K562 (cell line): Measurements from ENCODE around the gene NKAPL. TPM values are rescaled to one million over a fixed set of nuclear protein-coding genes. Genes with fewer than 3 reads are reported as not detected.

Source experiments
- ATAC-seq: fragments of 200-7000 bp; cut with Tn5 transposase; 3 replicates; pipeline ENCODE4 v1.9.1; 2020; ENCODE audit warnings: moderate library complexity
- BruUV-seq: library from RNA; stranded (reverse); fragments of 400-500 nt; replicated peaks from 2 replicates; lab custom pipeline; 2021; lab: Mats Ljungman, UMichigan
- CTCF ChIA-PET: fragments of 300-600 bp; formaldehyde crosslinking; extraction: SDS; loops from one replicate; lab custom pipeline; 2021; ENCODE audit warnings: low intra/inter-chr PET ratio; lab: Yijun Ruan, JAX
- POLR2A ChIA-PET: fragments of 300-600, 350-650 bp; sonication (Branson Sonifier 250); formaldehyde crosslinking; extraction: SDS; loops from one replicate; lab custom pipeline; 2021; ENCODE audit warnings: antibody characterized with exemption, inconsistent platforms; lab: Yijun Ruan, JAX
- DNase-seq, 4 experiments: peaks; one replicate each; pipeline versions ENCODE4 v3.0.0 to v3.0.0-alpha.2; 2011 to 2018; ENCODE audit warnings: low spot score in 3 of 4, mixed read lengths in 3 of 4; ENCODE audit errors: extremely low read depth in 1 of 4
- FAIRE-seq: peaks from 2 replicates; lab custom pipeline; 2011; peaks lifted over from hg19 to GRCh38; lab: Jason Lieb, UNC
- H2AFZ ChIP-seq: 2 replicates; pipeline ENCODE4 v1.6.0; 2011; ENCODE audit warnings: low read depth, low read length, control low read depth, inconsistent platforms
- H3K27ac ChIP-seq: fragments of 200-600 bp; 3 replicates; pipeline ENCODE4 v1.8.0; 2011; ENCODE audit warnings: low read depth, mild to moderate bottlenecking, control low read depth, inconsistent platforms, low read length, moderate library complexity, mixed read lengths; ENCODE audit errors: extremely low read depth
- H3K27me3 ChIP-seq, 2 experiments: fragments of 300-600 bp in 1 of 2; 2 replicates in 1 of 2; 3 replicates in 1 of 2; pipeline versions ENCODE4 v1.6.0 to v1.8.0; 2011; ENCODE audit warnings: inconsistent platforms in 2 of 2, low read length in 2 of 2, mild to moderate bottlenecking in 1 of 2, mixed read lengths in 1 of 2, moderate library complexity in 1 of 2; ENCODE audit not compliant: control insufficient read depth in 2 of 2, insufficient read depth in 2 of 2
- H3K36me3 ChIP-seq: fragments of 300-600 bp; 3 replicates; pipeline ENCODE4 v1.8.0; 2011; ENCODE audit warnings: mild to moderate bottlenecking, low read length, inconsistent platforms; ENCODE audit not compliant: control insufficient read depth, insufficient read depth
- H3K4me1 ChIP-seq, 2 experiments: fragments of 200-600 bp in 1 of 2; replicated peaks in 1 of 2; 2 replicates in 1 of 2; 3 replicates in 1 of 2; pipeline versions ENCODE4 v1.5.1 to v1.8.0; 2011; ENCODE audit warnings: inconsistent platforms in 2 of 2, low read length in 2 of 2, mild to moderate bottlenecking in 1 of 2, mixed read lengths in 1 of 2, moderate library complexity in 1 of 2; ENCODE audit not compliant: control insufficient read depth in 2 of 2, insufficient read depth in 2 of 2
- H3K4me2 ChIP-seq: 2 replicates; pipeline ENCODE4 v1.6.1; 2011; ENCODE audit warnings: low read length, control low read depth, inconsistent platforms, mixed read lengths; ENCODE audit not compliant: insufficient read depth
- H3K4me3 ChIP-seq: fragments of 200-600 bp; sonication (generic), shearing (Covaris generic); 2 replicates; pipeline ENCODE4 v1.5.1; 2016; ENCODE audit warnings: control low read depth, inconsistent platforms
- H3K79me2 ChIP-seq: fragments of 200-600 bp; 3 replicates; pipeline ENCODE4 v1.8.0; 2011; ENCODE audit warnings: low read length, inconsistent platforms; ENCODE audit not compliant: control insufficient read depth, insufficient read depth
- H3K9ac ChIP-seq, 2 experiments: 2 replicates each; pipeline versions ENCODE4 v1.6.0 to v1.6.1; 2011; ENCODE audit warnings: low read depth in 2 of 2, low read length in 2 of 2, control low read depth in 1 of 2, inconsistent platforms in 1 of 2, mild to moderate bottlenecking in 1 of 2, mixed read lengths in 1 of 2; ENCODE audit not compliant: insufficient read depth in 1 of 2
- H3K9me1 ChIP-seq: one replicate; pipeline ENCODE4 v1.6.0; 2011; ENCODE audit warnings: inconsistent platforms, mild to moderate bottlenecking, low read length, moderate library complexity; ENCODE audit not compliant: control insufficient read depth, insufficient read depth
- H3K9me3 ChIP-seq: replicated peaks from 2 replicates; pipeline ENCODE4 v1.5.1; 2011; ENCODE audit warnings: low read depth, low read length, inconsistent platforms; ENCODE audit not compliant: control insufficient read depth, insufficient read depth
- H4K20me1 ChIP-seq: replicated peaks from 2 replicates; pipeline ENCODE4 v1.6.1; 2011; ENCODE audit warnings: low read length, inconsistent platforms, mixed read lengths; ENCODE audit not compliant: control insufficient read depth, insufficient read depth
- EGR1 ChIP-seq: fragments of 450-650 bp; conservative IDR thresholded peaks from 2 replicates; pipeline ENCODE4 v1.6.1; 2017; ENCODE audit warnings: mild to moderate bottlenecking
- ERF ChIP-seq: fragments of 450-650 bp; formaldehyde crosslinking; IDR thresholded peaks from 2 replicates; pipeline ENCODE4 v1.4.0; 2020; ENCODE audit warnings: mild to moderate bottlenecking, mixed read lengths
- HDAC1 ChIP-seq, 2 experiments: fragments of 450-650 bp; IDR thresholded peaks; 2 replicates each; pipeline ENCODE4 v1.6.1; 2016 to 2017; ENCODE audit warnings: inconsistent platforms in 1 of 2, mild to moderate bottlenecking in 1 of 2, moderate library complexity in 1 of 2
- NFRKB ChIP-seq: fragments of 450-650 bp; IDR thresholded peaks from 2 replicates; pipeline ENCODE4 v1.6.1; 2016; ENCODE audit warnings: low read depth
- PHB2 ChIP-seq: fragments of 450-650 bp; IDR thresholded peaks from 2 replicates; pipeline ENCODE4 v1.6.1; 2017; ENCODE audit warnings: low read depth
- RFX7 ChIP-seq: fragments of 250-450 bp; sonication (Bioruptor Pico); IDR thresholded peaks from 2 replicates; pipeline ENCODE4 v1.5.1; 2021; ENCODE audit warnings: mild to moderate bottlenecking
- SIN3A ChIP-seq, 2 experiments: fragments of 150-350 bp in 1 of 2; IDR thresholded peaks; 2 replicates each; pipeline ENCODE4 v1.6.1; 2011 to 2016; ENCODE audit warnings: borderline replicate concordance in 2 of 2, low read depth in 2 of 2, low read length in 2 of 2, mild to moderate bottlenecking in 2 of 2, moderate library complexity in 2 of 2; ENCODE audit not compliant: control insufficient read depth in 1 of 2
- SMARCE1 ChIP-seq: fragments of 450-650 bp; IDR thresholded peaks from 2 replicates; pipeline ENCODE4 v1.7.1; 2016; ENCODE audit warnings: mild to moderate bottlenecking
- SREBF1 ChIP-seq: fragments of 150-350 bp; IDR thresholded peaks from 2 replicates; pipeline ENCODE4 v1.6.1; 2014; ENCODE audit warnings: antibody characterized with exemption, low read depth, low read length, borderline replicate concordance
- ZC3H11A ChIP-seq: IDR thresholded peaks from 2 replicates; pipeline ENCODE4 v1.6.1; 2012; ENCODE audit warnings: low read depth, low read length, improper control_type of control experiment
- ZMIZ1 ChIP-seq, 2 experiments: fragments of 150-350 bp in 1 of 2; IDR thresholded peaks; 2 replicates each; pipeline ENCODE4 v1.6.1; 2012 to 2016; ENCODE audit warnings: low read depth in 2 of 2, low read length in 2 of 2, mild to moderate bottlenecking in 1 of 2, moderate library complexity in 1 of 2
- ZNF121 ChIP-seq: sonication (generic); formaldehyde crosslinking; conservative IDR thresholded peaks from 2 replicates; pipeline ENCODE4 v1.8.0; 2022; ENCODE audit warnings: missing genetic modification reagents
- ZNF23 ChIP-seq: fragments of 250-450 bp; sonication (Bioruptor Pico); IDR thresholded peaks from 2 replicates; pipeline ENCODE4 v1.4.0; 2020; ENCODE audit warnings: mild to moderate bottlenecking
- ZNF263 ChIP-seq: sonication (generic); formaldehyde crosslinking; IDR thresholded peaks from 2 replicates; pipeline ENCODE4 v1.8.0; 2022; ENCODE audit warnings: mild to moderate bottlenecking, missing genetic modification reagents, borderline replicate concordance
- ZSCAN32 ChIP-seq: fragments of 450-650 bp; formaldehyde crosslinking; IDR thresholded peaks from 2 replicates; pipeline ENCODE4 v1.4.0; 2020; ENCODE audit warnings: mild to moderate bottlenecking, moderate library complexity
- WGBS: fragments of 100-300 bp; shearing (Covaris generic); methylation state at CpG from one replicate; pipeline ENCODE4 v1.1.6; 2016; ENCODE audit warnings: low coverage, mixed read lengths; ENCODE audit not compliant: insufficient coverage; ENCODE audit errors: missing lambda C conversion rate; 5-methylcytosine and 5-hydroxymethylcytosine counted together
- in situ Hi-C: fragments of 300-500 bp; cut with MboI; formaldehyde crosslinking; loops from 4 replicates; pipeline ENCODE4 v1.15.0; 2018; ENCODE audit warnings: inconsistent platforms, mixed read lengths
- intact Hi-C: fragments of 100-400 bp; cut with micrococcal nuclease; formaldehyde crosslinking; loops from 2 replicates; pipeline ENCODE4 v1.14.2; 2022
- polyA plus RNA-seq, 8 experiments: library from polyadenylated mRNA; depleted of rRNA in 4 of 8; stranded (reverse) in 5 of 8; unstranded in 3 of 8; fragments of >200 nt; fragmentation: Nextera tagmentation in 2 of 8; fragmentation: Illumina TruSeq in 1 of 8; extraction: Ambion mirVana in 2 of 8; extraction: Trizol in 1 of 8; gene quantifications; 2 replicates each; pipeline versions ENCODE4 v1.2.1 to v1.2.3, GENCODE V29; 2011 to 2014; ENCODE audit warnings: inconsistent platforms in 1 of 8, missing spikeins in 1 of 8
- total RNA-seq, 7 experiments: library from RNA; depleted of rRNA in 6 of 7; stranded (reverse); fragments of >200 nt in 6 of 7; fragmentation: Illumina TruSeq in 2 of 7; extraction: Trizol in 2 of 7; gene quantifications; 2 replicates each; pipeline versions ENCODE4 v1.2.1 to v1.2.3, GENCODE V29; 2011 to 2021; ENCODE audit warnings: low replicate concordance in 1 of 7

NKAPL gene
- total and polyA plus RNA-seq, 9 of the 15 experiments (the other 6 are each of a cell fraction or from before 2014, with no cell fraction given), result not detected

- BruUV-seq, result no TSS peak
- TF ChIP-seq SIN3A (IDR thresholded peaks at IDR 0.05; ENCODE audit: borderline replicate concordance in 2 of 2, control insufficient read depth in 1 of 2, low read depth in 2 of 2, low read length in 2 of 2), result no peak
- TF ChIP-seq ZNF263 (CRISPR knock-in tag), result no peak
- no peak for TF ChIP-seq SMARCE1
- TF ChIP-seq RFX7 (CRISPR knock-in tag), result no peak
- no peak for TF ChIP-seq ZMIZ1 (IDR thresholded peaks at IDR 0.05; ENCODE audit: low read depth in 2 of 2, low read length in 2 of 2)
- TF ChIP-seq PHB2, result no peak
- TF ChIP-seq ZNF23 (CRISPR knock-in tag), result no peak
- TF ChIP-seq SREBF1, result no peak
- TF ChIP-seq ZC3H11A, result no peak
- TF ChIP-seq ZSCAN32, result no peak
- TF ChIP-seq HDAC1 (IDR thresholded peaks at IDR 0.05), result no peak
- no peak for TF ChIP-seq ERF (CRISPR knock-in tag)
- no peak for TF ChIP-seq EGR1
- TF ChIP-seq ZNF121, result no peak
- TF ChIP-seq NFRKB, result no peak
- FAIRE-seq, result no peak
These were observed 37.5 kb downstream of the NKAPL start for GRCh38 chr6:28296520-28297060.

More at GRCh38 chr6:28296520-28297060, 37.5 kb downstream of the NKAPL start:
- CTCF ChIA-PET, result no interaction called here
- 72% methylated on average over 7 of the region's 7 CpGs for WGBS
- no peak overlapping the region for H3K4me3 ChIP-seq
- no peak overlapping the region for H3K27ac ChIP-seq
- ATAC-seq (no peak), DNase-seq (no peak)
- no peak overlapping the region for H3K9ac ChIP-seq
- H4K20me1 ChIP-seq, result no peaks in the 10 kb centered on the region
- no peaks in the 10 kb centered on the region; the same call in 1 of the 2 replicates for H3K9me3 ChIP-seq
- in situ Hi-C loops, result no loop called here
- intact Hi-C loops, result no loop called here
- POLR2A ChIA-PET, result interaction anchor here (0.6 kb wide), 1 partner anchor 41 kb away, joined by 3 read pairs; no protein-coding TSS in a partner anchor
- H3K36me3 ChIP-seq, result peaks cover 15% of the 10 kb centered on the region; the same call in 1 of the 3 replicates
- H3K79me2 ChIP-seq, result no peaks in the 10 kb centered on the region
- no peaks in the 10 kb centered on the region for H3K27me3 ChIP-seq
- no peaks in the 10 kb centered on the region for H3K9me1 ChIP-seq
- H3K4me2 ChIP-seq, result no peak overlapping the region
- peaks cover 0 to 13% of the 10 kb centered on the region in 2 experiments; a peak in 3 of 5 replicates for H3K4me1 ChIP-seq
- no peak overlapping the region for H2AFZ ChIP-seq
